Measurements from ENCODE around the gene DYNLRB1. TPM values are rescaled to one million over a fixed set of nuclear protein-coding genes. Genes with fewer than 3 reads are reported as not detected.
"Not testable (repeated sequence)": the region's sequence is repeated elsewhere in the genome, so short reads cannot be mapped to it uniquely, and the experiment has no call there.

The DYNLRB1 gene
- total RNA-seq, 4 donors from 2014 or later = 77.6 to 181 (median 135) TPM

DNA sequence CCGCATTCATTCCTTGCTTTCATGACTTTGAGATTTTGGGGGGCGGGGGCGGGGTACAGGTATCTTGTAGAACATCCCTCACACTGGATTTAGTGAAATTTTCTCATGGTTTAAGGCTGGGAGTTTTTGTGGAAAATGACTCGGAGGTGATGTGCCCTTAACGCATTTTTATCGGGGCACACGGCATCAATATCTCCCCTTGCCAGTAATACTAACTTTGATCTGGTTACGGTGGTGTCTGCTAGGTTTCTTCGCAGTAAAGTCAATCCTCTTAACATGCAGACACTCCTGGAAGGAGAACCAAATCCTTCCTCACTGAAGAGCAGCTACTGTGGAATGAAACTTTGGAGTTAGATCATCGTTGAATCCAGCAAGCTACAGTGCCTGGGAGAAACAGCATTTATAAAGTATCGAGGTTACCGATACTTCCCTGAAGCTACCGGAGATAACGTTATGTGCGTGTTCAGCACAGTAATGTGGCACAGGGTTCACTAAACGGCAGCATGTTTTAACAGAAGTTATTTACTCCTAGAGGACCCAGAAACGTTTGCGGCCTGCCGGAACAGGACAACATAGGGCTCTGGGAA is 1.2 kb upstream of the DYNLRB1 start:
- Histone ChIP-seq H3K27ac (peak overlapping the region; percentile 85 to 93 (median 90)), H3K4me3 (peak overlapping the region; percentile 59 to 81 (median 74)), H3K4me1 (peaks cover 0 to 24% (median 2%) of the 10 kb centered on the region in 4 donors), H3K27me3 (no peaks in the 10 kb centered on the region), H3K36me3 (peaks cover 0 to 15% (median 0%) of the 10 kb centered on the region in 3 donors), H3K9me3 (no peaks in the 10 kb centered on the region)
- TF ChIP-seq, protein P1, sequence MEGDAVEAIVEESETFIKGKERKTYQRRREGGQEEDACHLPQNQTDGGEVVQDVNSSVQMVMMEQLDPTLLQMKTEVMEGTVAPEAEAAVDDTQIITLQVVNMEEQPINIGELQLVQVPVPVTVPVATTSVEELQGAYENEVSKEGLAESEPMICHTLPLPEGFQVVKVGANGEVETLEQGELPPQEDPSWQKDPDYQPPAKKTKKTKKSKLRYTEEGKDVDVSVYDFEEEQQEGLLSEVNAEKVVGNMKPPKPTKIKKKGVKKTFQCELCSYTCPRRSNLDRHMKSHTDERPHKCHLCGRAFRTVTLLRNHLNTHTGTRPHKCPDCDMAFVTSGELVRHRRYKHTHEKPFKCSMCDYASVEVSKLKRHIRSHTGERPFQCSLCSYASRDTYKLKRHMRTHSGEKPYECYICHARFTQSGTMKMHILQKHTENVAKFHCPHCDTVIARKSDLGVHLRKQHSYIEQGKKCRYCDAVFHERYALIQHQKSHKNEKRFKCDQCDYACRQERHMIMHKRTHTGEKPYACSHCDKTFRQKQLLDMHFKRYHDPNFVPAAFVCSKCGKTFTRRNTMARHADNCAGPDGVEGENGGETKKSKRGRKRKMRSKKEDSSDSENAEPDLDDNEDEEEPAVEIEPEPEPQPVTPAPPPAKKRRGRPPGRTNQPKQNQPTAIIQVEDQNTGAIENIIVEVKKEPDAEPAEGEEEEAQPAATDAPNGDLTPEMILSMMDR (IDR thresholded peaks at IDR 0.05) = no peak
- TF ChIP-seq POLR2A (IDR thresholded peaks at IDR 0.05) = no peak
- no peak for DNase-seq

DNA sequence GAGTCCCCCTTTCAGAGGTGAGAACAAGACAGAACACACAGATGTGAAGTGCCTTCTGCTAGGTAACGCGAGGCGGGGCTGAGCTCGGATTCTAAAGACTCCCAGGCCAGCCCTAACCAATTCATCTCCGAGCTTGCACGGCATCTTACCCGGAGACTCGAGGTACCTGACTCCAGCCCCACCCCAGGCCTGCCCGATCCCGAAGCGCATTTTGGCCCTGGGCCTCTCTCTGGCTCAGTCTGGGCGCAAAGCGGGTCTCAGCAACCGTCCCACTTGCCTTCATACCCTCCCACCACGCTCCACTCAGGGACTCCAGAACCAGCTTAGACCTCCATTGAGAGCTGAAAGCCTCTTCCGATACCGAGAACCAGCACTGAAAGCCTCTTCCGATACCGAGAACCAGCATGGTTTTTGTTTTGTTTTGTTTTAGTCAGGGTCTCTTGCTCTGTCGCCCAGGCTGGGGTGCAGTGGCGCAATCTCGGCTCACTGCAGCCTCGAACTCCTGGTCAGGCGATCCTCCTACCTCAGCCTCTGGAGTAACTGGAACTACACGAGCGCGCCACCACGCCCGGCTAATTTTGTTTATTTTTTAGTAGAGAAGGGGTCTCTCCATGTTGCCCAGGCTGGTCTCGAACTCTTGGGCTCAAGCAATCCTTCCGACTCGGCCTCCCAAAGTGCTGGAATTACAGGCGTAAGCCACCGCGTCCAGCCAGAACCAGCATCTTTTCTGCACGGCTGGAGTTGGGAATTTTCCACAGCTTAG is 557 bp upstream of the DYNLRB1 start:
- TF ChIP-seq, protein P1 (IDR thresholded peaks at IDR 0.05) = no peak
- no peak for TF ChIP-seq POLR2A (IDR thresholded peaks at IDR 0.05)
- Histone ChIP-seq H3K4me1 (peaks cover 0 to 24% (median 2%) of the 10 kb centered on the region in 4 donors), H3K36me3 (peaks cover 0 to 17% (median 0%) of the 10 kb centered on the region in 3 donors), H3K9me3 (no peaks in the 10 kb centered on the region), H3K4me3 (peak overlapping the region; percentile 59 to 81 (median 74)), H3K27me3 (no peaks in the 10 kb centered on the region), H3K27ac (peak overlapping the region; percentile 85 to 93 (median 90))
- DNase-seq = peak; percentile 73 to 86 (median 83)

DNA sequence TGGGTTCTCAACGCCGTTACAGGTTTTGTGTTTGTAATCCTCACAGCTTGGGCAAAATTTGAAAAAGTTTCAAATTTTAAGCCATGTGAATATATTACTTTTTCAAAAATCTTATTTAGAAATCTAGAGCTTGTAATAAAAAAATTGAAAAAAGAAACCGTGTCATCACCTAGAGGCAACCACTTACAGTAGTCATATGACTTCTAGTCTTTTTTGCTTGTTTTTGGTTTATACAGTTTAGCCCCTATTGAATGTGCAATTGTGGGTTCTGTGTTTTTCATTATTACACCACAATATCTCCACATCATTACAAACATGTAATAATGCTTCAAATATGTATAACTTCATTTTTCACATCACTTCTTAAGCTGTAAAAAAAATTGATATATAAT is 888 bp downstream of the DYNLRB1 start:
- TF ChIP-seq POLR2A (IDR thresholded peaks at IDR 0.05) = no peak
- TF ChIP-seq, protein P1 (IDR thresholded peaks at IDR 0.05) = no peak
- Histone ChIP-seq H3K27me3 (no peaks in the 10 kb centered on the region), H3K9me3 (no peaks in the 10 kb centered on the region), H3K36me3 (peaks cover 0 to 17% (median 0%) of the 10 kb centered on the region in 3 donors), H3K27ac (peak overlapping the region; percentile 85 to 93 (median 90)), H3K4me1 (peaks cover 0 to 31% (median 2%) of the 10 kb centered on the region in 4 donors), H3K4me3 (peak overlapping the region; percentile 59 to 81 (median 74))
- DNase-seq = no peak

DNA sequence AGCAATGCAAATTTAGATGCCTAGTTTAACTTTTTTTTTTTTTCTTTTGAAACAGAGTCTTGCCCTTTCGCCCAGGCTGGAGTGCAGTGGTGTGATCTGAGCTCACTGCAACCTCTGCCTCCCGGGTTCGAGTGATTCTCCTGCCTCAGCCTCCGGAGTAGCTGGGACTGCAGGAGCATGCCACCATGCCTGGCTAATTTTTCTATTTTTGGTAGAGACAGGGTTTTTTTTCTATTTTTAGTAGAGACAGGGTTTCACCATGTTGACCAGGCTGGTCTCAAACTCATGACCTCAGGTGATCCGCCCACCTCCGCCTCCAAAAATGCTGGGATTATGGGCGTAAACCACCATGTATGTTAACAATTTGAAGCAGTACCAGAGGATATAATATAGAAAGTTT is 2.6 kb downstream of the DYNLRB1 start:
- not testable (repeated sequence) for H3K4me3 ChIP-seq, H3K9me3 ChIP-seq, H3K27me3 ChIP-seq, H3K27ac ChIP-seq
- Histone ChIP-seq H3K36me3 (peaks cover 0 to 17% (median 0%) of the 10 kb centered on the region in 3 donors), H3K4me1 (peaks cover 0 to 34% (median 3%) of the 10 kb centered on the region in 4 donors)
- peak in 1 of 3 donors; percentile 30 for DNase-seq

DNA sequence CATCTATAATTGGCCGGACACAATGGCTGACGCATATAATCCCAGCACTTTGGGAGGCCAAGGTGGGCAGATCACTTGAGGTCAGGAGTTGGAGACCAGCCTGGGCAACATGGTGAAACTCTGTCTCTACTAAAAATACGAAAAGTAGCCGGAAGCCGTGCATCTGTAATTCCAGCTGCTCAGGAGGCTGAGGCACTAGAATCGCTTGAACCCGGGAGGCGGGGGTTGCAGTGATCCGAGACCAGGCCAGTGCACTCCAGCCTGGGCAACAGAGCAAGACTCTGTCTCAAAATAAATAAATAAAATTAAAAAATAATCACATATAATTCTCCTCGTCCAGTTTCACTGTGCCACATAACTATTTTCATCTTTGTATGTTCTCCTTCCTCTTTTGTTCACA is 3.6 kb downstream of the DYNLRB1 start:
- H3K27me3 ChIP-seq, H3K27ac ChIP-seq, H3K9me3 ChIP-seq, H3K4me3 ChIP-seq: not testable (repeated sequence)
- H3K36me3 ChIP-seq = peaks cover 0 to 17% (median 0%) of the 10 kb centered on the region in 3 donors
- DNase-seq = peak in 1 of 3 donors; percentile 34
- peaks cover 0 to 35% (median 3%) of the 10 kb centered on the region in 4 donors for H3K4me1 ChIP-seq

DNA sequence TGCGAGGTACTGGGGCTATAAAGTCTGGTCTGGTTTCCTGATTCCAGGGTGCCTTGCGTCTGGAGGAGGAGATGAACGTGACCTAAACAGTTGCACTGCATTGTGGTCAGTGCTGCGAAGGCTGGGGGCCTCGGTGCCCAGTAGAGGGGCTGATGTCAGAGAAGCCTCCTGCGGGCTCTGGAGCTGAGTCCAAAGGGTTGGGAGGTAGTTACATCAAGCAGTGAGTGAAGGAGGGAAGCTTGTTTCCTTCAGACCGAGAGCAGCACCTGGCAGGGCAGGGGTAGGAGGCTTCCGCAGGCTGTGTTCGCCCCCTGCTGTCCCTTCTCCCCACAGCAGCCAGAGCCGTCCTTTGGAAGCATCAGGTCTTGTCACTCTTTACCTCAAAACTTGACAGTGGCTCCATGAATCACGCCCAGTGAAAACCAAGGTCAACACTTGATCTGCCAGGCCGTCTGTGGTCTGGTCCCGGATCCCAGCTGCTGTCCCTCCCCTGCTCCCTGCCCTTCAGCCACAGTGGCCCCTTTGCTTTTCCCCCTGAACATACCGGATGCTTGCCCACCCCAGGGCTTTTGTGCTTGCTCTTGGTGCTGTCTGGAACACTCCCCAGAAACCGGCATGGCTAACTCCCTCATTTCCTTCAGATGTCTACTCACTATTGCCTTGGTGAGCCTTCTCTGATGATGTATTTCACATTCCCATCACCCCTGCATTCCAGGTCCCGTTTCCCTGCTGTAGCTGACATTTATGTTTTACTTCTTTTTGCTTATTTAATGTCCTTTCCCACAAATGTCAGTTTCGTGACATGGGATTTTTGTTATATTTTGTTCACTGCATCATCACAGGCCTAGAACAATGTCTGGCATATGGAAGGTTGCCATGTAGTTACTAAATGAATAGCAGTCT is 7.0 kb downstream of the DYNLRB1 start:
- H3K9me3 ChIP-seq = no peaks in the 10 kb centered on the region
- TF ChIP-seq, protein P1 (IDR thresholded peaks at IDR 0.05) = peak in 4 of 6 experiments; percentile 40 to 65 (median 61)
- TF ChIP-seq POLR2A (IDR thresholded peaks at IDR 0.05) = no peak
- no peaks in the 10 kb centered on the region for H3K27me3 ChIP-seq
- peaks cover 0 to 32% (median 0%) of the 10 kb centered on the region in 3 donors for H3K36me3 ChIP-seq
- peak overlapping the region; percentile 2 to 75 (median 33) for H3K27ac ChIP-seq
- DNase-seq = peak in 2 of 3 donors; percentile 74 to 77
- H3K4me1 ChIP-seq = peaks cover 0 to 46% (median 1%) of the 10 kb centered on the region in 4 donors
- H3K4me3 ChIP-seq = peak overlapping the region in 1 of 4 donors; percentile 17

All from Peyer's patch (tissue), 4 donors.